Measurements from ENCODE around the gene RADIL.

RADIL gene

DNA sequence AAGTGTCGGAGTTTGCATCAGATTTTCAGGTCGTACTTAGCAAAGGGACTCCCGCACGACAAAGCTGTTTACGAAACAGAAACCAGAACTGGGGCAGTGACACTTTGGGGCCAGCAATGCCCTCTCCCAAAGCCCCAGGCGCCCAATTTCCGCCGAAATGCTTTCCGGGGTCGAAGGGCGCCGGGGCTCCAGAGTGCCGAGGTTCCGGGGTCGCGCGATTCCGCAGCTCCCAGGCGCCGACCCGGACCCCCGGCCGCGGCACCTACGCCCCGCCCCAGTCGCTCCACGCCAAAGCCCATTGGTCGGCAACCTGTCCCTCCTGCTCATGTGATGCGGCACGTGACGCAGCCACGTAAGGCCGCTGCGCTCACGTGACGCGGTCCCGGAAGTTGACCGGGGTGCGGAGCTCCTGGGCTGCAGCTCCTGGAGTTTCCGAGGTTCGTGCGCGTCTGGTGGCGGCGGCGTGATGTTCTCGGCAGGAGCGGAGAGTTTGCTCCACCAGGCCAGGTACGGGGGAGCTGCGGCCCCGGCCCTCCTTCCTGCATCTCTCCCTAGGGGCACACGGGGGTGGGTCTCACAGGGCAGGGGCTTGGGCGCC is 108.2 kb downstream of the RADIL start, which contains the start of gene AP5Z1:
Gene AP5Z1 (plus strand): TSS at position 374 of the 598 bp plus-strand sequence. CDS start 93 bp downstream, at position 467.
- DNase-seq (ENCODE audit: low read depth) = peak; percentile 85

DNA sequence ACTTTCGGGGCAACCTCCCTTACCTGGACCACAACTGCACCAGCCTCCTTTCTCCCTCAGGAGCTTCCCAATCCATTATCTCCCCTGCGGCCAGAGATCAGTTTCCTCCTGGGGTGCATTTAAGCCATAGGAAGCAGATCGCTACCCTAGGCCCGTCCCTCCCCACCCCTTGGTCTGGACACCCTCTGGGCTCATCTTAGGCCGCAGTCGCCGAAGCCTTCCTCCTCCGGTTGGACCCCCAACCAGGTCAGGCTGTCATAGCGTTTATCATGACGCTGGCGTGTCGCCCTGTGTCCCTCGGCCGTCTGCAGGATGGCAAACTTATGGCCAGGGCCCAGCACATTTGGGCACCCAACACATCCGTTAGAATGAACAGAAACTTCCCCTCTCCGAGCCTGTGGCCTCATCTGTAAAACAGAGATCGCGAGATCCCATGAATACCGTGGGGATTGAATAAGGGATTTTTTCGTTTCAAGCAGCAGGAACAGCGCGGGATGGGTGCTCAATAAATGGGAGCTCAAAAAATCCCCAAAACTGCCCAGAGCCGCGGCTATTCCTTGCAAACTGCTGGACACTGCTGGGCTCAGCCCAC is 108.8 kb downstream of the RADIL start:
- no peak for DNase-seq (ENCODE audit: low read depth)

- no peak for DNase-seq (ENCODE audit: low read depth)
Observed at GRCh38 chr7:4774007-4774406, 109.5 kb downstream of the RADIL start.

DNA sequence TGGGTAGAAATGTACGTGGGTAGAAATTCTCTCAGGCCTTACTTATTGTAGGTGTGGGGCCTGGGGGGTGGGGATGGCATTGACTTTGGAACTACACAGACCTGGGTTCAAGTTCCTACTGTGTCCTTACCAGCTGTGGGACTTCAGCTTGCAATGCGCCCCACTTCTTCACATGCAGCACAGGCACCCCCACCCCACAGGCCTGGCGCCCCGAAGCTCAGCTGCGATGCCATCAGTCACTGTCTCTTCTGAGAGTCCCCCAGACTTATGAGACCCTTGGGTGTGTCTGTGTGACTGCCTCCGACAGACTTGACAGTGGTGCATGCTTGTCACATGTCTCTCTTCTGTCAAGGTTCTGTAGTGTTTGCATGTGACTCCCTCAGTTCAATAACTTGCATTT is 111.2 kb downstream of the RADIL start:
- no peak for DNase-seq (ENCODE audit: low read depth)

- DNase-seq (ENCODE audit: low read depth) = no peak
Observed at GRCh38 chr7:4771737-4772136, 111.8 kb downstream of the RADIL start.

DNA sequence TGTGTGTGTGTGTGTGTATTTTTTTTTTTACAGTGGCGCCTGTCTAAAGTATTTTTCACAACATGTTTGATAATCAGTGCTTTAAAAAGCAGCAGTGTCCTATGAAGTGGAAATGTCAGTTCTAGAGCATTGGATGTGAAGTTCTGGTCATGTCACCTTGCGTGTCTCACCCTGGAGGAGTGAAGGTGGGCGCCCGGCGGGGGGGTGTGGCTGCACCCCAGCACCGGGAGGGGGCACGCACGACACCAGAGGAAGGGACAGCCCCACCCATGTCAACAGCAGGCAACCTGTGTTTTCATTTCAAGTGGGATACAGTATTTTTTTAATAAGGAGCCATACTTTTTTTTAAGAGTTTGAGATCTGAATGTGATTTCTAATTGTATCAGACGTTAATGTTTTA is 112.6 kb downstream of the RADIL start:
- no peak for DNase-seq (ENCODE audit: low read depth)

GRCh38 chr7:4769761-4770160 is 113.8 kb downstream of the RADIL start:
- no peak for DNase-seq (ENCODE audit: low read depth)

- no peak for DNase-seq (ENCODE audit: low read depth)
Observed at GRCh38 chr7:4768597-4769569, 114.6 kb downstream of the RADIL start.

- DNase-seq (ENCODE audit: low read depth) = no peak
Observed at GRCh38 chr7:4766666-4767519, 116.6 kb downstream of the RADIL start.

DNA sequence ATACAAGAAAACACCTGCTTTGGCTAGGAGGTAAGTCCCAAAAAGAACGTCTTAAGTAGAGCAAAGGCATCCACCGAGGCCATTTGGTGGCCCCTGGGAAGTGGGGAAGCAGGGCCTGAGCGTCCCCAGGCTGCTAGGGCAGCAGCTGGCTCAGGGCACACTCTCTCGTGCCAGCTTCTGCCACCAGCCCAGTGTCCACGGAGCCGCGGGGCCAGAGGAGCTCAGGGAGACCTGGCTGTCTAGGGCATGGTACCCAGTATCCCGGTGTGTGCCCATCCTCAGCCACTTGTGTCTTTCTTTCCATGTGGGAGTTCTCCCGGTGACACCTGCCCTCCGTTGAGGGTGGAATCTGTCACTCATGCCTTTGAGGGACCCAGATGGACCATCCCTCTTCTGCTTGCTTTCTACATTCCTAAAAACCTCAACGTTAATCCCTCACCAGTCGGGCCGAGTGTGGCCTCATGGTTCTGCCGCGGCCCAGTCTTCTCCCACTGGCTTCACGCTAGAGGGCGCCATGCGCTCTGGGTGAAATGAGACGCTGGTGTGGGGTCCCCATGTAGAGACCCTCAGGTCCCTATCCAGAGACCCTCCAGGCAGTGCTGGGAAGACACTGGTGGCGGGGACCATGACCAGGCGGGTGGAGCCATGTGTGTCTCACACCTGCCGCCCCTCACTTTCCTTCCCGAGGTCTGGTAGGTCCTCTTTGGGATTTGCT is 117.6 kb downstream of the RADIL start:
- no peak for DNase-seq (ENCODE audit: low read depth)

DNA sequence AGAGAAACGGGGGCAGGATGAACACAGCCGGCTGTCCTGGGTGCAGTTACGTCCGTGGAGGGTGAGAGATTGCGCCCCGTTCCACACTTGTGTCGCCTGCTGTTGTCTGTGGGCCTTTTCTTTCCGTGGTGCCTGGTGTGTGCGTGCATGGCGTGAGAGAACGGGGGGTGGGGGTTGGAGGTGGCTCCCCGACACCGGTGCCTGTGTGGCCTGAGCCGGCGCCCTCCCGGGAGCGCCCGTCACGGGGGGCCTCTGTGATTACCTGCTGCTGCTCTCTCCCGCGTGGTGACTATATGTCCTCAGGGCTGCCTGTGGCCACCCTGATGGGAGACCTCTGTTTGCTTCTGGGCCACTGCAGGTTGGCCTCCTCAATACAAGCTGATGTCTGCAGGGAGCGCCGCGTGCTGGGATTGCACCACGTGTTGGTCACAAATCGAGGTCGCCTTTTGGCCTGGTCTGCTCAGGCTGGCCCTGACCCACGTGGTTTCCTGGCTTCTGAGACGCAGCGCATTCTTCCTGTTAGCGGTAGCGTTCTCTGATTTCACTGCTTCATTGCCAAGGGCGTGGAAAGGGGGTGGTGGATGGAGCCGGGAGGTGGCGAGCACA is 119.0 kb downstream of the RADIL start:
- no peak for DNase-seq (ENCODE audit: low read depth)

DNA sequence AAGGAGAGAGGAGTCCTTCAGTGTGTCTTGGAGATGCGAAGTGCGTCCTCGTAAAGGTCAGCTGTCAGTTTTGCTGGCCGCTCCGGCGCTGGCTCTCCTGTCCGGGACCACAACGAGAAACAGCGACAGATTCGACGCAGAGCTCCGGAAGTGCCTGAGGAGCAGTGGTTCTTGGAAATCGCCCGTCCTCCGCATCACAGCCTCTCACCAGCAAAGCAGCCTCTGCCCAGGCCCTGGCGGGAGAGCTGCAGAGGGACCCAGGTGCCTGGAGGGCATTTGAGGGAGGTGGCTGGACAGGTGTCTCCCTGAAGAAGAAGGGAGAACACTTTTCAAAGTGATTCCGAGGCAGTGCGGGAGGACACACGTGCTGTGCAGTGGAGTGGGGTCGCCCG is 119.7 kb downstream of the RADIL start:
- no peak for DNase-seq (ENCODE audit: low read depth)

DNA sequence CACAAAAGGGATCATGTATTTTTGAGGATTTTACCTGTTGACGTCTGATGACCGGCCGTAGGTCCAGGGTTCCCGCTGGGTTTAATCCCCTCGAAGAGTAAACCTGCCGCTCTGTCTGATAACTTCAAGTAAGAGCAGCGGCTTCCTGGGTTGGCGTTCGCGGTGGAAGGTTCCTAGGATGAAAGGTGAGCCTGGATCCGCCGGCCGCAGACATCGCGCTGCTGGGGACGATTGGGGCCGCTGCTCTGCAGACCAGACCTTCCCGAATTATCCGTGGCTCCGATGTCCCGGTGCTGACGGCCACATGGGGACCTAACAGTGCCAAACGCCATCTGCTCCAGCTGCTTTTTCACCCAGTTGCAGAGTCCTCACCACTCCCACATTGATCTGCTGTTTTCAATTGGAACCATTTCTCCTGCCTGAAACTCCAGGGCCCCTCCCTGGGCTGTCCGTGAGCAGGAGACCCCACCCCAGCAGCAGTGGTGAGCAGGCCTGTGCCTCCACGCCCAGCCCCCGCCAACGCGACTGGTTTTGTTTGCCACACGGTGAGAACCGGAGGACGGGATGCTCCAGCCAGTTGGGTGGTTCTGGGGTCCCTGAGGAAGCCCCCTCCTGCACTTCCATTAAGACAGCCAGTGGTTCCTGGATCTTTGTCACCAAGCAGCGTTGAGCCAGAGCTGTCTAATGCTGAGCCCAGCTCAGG is 120.3 kb downstream of the RADIL start:
- DNase-seq (ENCODE audit: low read depth) = no peak

DNA sequence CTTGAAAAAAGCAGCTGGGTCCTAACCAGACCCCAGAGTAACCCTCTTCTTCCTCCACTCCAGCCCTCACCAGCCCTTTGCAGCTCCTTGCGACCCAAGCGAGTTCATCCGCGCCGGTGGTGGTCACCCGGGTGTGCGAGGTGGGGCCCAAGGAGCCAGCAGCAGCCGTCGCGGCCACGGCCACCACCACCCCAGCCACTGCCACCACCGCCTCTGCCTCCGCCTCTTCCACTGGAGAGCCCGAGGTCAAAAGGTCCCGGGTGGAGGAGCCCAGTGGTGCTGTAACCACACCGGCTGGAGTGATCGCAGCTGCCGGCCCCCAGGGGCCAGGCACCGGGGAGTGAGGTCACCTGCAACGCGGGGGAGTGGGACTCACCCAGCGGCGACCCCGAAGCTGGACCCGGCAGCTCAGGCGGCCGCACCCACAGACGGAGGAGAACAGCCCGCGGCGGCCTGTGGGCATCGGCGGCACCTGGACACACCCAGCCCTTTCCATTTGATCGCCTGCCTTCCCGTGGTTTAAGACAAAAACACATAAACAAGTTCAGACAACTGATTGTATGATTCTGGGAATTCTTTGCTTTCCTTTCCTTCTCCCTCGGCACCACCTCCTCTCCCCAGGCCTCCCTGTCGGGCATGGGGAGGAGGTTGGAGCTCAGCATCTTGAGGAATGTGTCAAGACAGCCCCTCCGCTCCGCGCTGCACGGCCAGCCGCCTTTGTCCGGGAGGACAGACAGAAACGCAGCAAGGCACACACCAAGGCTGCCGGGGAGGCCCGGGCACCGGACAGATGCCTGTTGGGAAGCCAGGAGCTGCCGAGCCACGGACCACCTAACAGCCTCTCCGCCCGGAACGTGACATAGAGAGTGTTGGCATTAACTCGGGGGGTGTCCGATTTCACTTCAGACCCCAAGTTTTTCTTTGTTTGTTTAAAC is 121.1 kb downstream of the RADIL start:
- no peak for DNase-seq (ENCODE audit: low read depth)

- DNase-seq (ENCODE audit: low read depth) = no peak
Observed at GRCh38 chr7:4760952-4761351, 122.6 kb downstream of the RADIL start.

GRCh38 chr7:4759211-4759610 is 124.3 kb downstream of the RADIL start:
- DNase-seq (ENCODE audit: low read depth) = no peak

GRCh38 chr7:4758791-4759190 is 124.7 kb downstream of the RADIL start:
- DNase-seq (ENCODE audit: low read depth) = no peak

DNA sequence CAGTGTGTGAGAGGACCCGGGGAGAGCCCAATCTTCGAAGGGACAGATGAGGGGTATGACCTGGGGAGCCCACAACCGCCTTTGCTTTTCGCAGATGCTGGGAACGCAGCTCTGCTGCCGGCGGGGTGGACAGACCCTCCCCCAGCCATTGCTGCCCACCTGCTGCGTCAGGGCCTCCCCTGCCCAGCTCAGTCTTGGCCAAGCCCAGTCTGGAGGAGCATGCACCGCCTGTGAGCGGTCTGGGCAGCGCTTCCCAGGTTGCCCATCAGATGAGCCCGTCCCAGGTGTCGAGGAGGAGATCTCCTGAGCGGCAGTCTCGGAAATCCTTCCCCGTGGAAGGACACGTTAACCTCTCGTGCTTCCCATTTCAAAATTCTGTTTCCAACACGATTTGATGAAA is 125.4 kb downstream of the RADIL start:
- DNase-seq (ENCODE audit: low read depth) = no peak

DNA sequence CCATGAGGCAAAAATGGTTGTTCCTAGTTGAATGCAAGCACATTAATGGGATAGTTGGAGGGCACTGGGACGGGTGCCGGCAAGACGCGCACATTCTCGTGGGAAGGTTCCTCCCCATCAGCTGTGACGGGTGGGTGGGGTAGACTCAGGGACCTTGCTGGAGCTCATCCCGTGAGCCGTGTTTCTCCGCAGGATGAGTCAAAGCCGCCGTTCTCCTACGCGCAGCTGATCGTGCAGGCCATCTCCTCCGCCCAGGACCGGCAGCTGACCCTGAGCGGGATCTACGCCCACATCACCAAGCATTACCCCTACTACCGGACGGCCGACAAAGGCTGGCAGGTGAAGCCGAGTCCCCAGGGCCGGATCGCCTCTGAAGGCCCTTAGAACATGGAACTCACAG is 128.5 kb downstream of the RADIL start:
- no peak for DNase-seq (ENCODE audit: low read depth)
